ENCODE measurements around the gene NHERF2. TPM values are rescaled to one million over a fixed set of nuclear protein-coding genes. Genes with fewer than 3 reads are reported as not detected.

The NHERF2 gene
- polyA plus RNA-seq, 5 donors = 63.1 to 196 (median 91.8) TPM

Other genes starting within 250 kb of the NHERF2 start
- 10 to 100 TPM; 24.0 to 47.3 (median 35.9) TPM for gene SPSB3, start 244.3 kb upstream of the NHERF2 start, polyA plus RNA-seq (ENCODE audit: insufficient read depth in 1 of 5, insufficient read length in 5 of 5, low replicate concordance in 1 of 5)
- gene NUBP2, start 243.9 kb upstream of the NHERF2 start, polyA plus RNA-seq (ENCODE audit: insufficient read depth in 1 of 5, insufficient read length in 5 of 5, low replicate concordance in 1 of 5) = 10 to 100 TPM; 26.4 to 71.8 (median 40.8) TPM
- gene IGFALS, start 233.2 kb upstream of the NHERF2 start, polyA plus RNA-seq (ENCODE audit: insufficient read depth in 1 of 5, insufficient read length in 5 of 5, low replicate concordance in 1 of 5) = 1 to 10 TPM; 1.1 to 4.2 (median 2.4) TPM
- 10 to 100 TPM; 20.1 to 32.2 (median 26.6) TPM for gene HAGH, start 200.1 kb upstream of the NHERF2 start, polyA plus RNA-seq (ENCODE audit: insufficient read depth in 1 of 5, insufficient read length in 5 of 5, low replicate concordance in 1 of 5)
- gene FAHD1, start 199.7 kb upstream of the NHERF2 start, polyA plus RNA-seq (ENCODE audit: insufficient read depth in 1 of 5, insufficient read length in 5 of 5, low replicate concordance in 1 of 5) = 10 to 100 TPM; 16.2 to 25.2 (median 16.9) TPM
- under 1 TPM; 0.23 to 0.86 (median 0.51) TPM for gene MEIOB, start 154.7 kb upstream of the NHERF2 start, polyA plus RNA-seq (ENCODE audit: insufficient read depth in 1 of 5, insufficient read length in 5 of 5, low replicate concordance in 1 of 5)
- under 1 TPM; 0.09 to 0.40 (median 0.18) TPM for gene HS3ST6, start 108.5 kb upstream of the NHERF2 start, polyA plus RNA-seq (ENCODE audit: insufficient read depth in 1 of 5, insufficient read length in 5 of 5, low replicate concordance in 1 of 5)
- gene MSRB1, start 83.7 kb upstream of the NHERF2 start, polyA plus RNA-seq (ENCODE audit: insufficient read depth in 1 of 5, insufficient read length in 5 of 5, low replicate concordance in 1 of 5) = 10 to 100 TPM; 11.8 to 22.8 (median 14.9) TPM
- 1 to 10 TPM in 1 of 5 donors, under 1 TPM in 4; 0.05 to 2.0 (median 0.18) TPM for gene RPL3L, start 72.2 kb upstream of the NHERF2 start, polyA plus RNA-seq (ENCODE audit: insufficient read depth in 1 of 5, insufficient read length in 5 of 5, low replicate concordance in 1 of 5)
- 100 to 1,000 TPM in 1 of 5 donors, 10 to 100 TPM in 4; 78.0 to 123 (median 87.7) TPM for gene NDUFB10, start 67.4 kb upstream of the NHERF2 start, polyA plus RNA-seq (ENCODE audit: insufficient read depth in 1 of 5, insufficient read length in 5 of 5, low replicate concordance in 1 of 5)
- 1,000 to 10,000 TPM; 2,201 to 2,837 (median 2,396) TPM for gene RPS2, start 62.1 kb upstream of the NHERF2 start, polyA plus RNA-seq (ENCODE audit: insufficient read depth in 1 of 5, insufficient read length in 5 of 5, low replicate concordance in 1 of 5)
- gene RNF151, start 60.0 kb upstream of the NHERF2 start, polyA plus RNA-seq (ENCODE audit: insufficient read depth in 1 of 5, insufficient read length in 5 of 5, low replicate concordance in 1 of 5) = under 1 TPM in 1 of 5 donors, not detected in 4; 0.13 TPM
- 10 to 100 TPM; 22.8 to 42.3 (median 28.9) TPM for gene TBL3, start 54.8 kb upstream of the NHERF2 start, polyA plus RNA-seq (ENCODE audit: insufficient read depth in 1 of 5, insufficient read length in 5 of 5, low replicate concordance in 1 of 5)
- gene NOXO1, start 45.4 kb upstream of the NHERF2 start, polyA plus RNA-seq (ENCODE audit: insufficient read depth in 1 of 5, insufficient read length in 5 of 5, low replicate concordance in 1 of 5) = under 1 TPM in 4 of 5 donors, not detected in 1; 0.18 to 0.57 (median 0.39) TPM
- gene GFER, start 42.7 kb upstream of the NHERF2 start, polyA plus RNA-seq (ENCODE audit: insufficient read depth in 1 of 5, insufficient read length in 5 of 5, low replicate concordance in 1 of 5) = 10 to 100 TPM; 17.0 to 28.1 (median 21.1) TPM
- under 1 TPM; 0.46 to 0.80 (median 0.65) TPM for gene SYNGR3, start 36.9 kb upstream of the NHERF2 start, polyA plus RNA-seq (ENCODE audit: insufficient read depth in 1 of 5, insufficient read length in 5 of 5, low replicate concordance in 1 of 5)
- 10 to 100 TPM; 11.9 to 32.1 (median 19.9) TPM for gene ZNF598, start 17.1 kb upstream of the NHERF2 start, polyA plus RNA-seq (ENCODE audit: insufficient read depth in 1 of 5, insufficient read length in 5 of 5, low replicate concordance in 1 of 5)
- 1 to 10 TPM; 1.1 to 7.9 (median 2.3) TPM for gene NPW, start 7.1 kb upstream of the NHERF2 start, polyA plus RNA-seq (ENCODE audit: insufficient read depth in 1 of 5, insufficient read length in 5 of 5, low replicate concordance in 1 of 5)
- gene NTHL1, start 20.9 kb downstream of the NHERF2 start, polyA plus RNA-seq (ENCODE audit: insufficient read depth in 1 of 5, insufficient read length in 5 of 5, low replicate concordance in 1 of 5) = 10 to 100 TPM; 21.0 to 41.2 (median 26.9) TPM
- 100 to 1,000 TPM; 100 to 149 (median 120) TPM for gene TSC2, start 21.1 kb downstream of the NHERF2 start, polyA plus RNA-seq (ENCODE audit: insufficient read depth in 1 of 5, insufficient read length in 5 of 5, low replicate concordance in 1 of 5)
- 100 to 1,000 TPM in 3 of 5 donors, 10 to 100 TPM in 2; 66.7 to 168 (median 123) TPM for gene PKD1, start 109.0 kb downstream of the NHERF2 start, polyA plus RNA-seq (ENCODE audit: insufficient read depth in 1 of 5, insufficient read length in 5 of 5, low replicate concordance in 1 of 5)
- 1 to 10 TPM; 1.0 to 1.8 (median 1.5) TPM for gene RAB26, start 121.7 kb downstream of the NHERF2 start, polyA plus RNA-seq (ENCODE audit: insufficient read depth in 1 of 5, insufficient read length in 5 of 5, low replicate concordance in 1 of 5)
- gene TRAF7, start 128.9 kb downstream of the NHERF2 start, polyA plus RNA-seq (ENCODE audit: insufficient read depth in 1 of 5, insufficient read length in 5 of 5, low replicate concordance in 1 of 5) = 10 to 100 TPM; 41.0 to 62.8 (median 45.7) TPM
- gene CASKIN1, start 169.7 kb downstream of the NHERF2 start, polyA plus RNA-seq (ENCODE audit: insufficient read depth in 1 of 5, insufficient read length in 5 of 5, low replicate concordance in 1 of 5) = under 1 TPM; 0.16 to 0.85 (median 0.50) TPM
- gene MLST8, start 178.6 kb downstream of the NHERF2 start, polyA plus RNA-seq (ENCODE audit: insufficient read depth in 1 of 5, insufficient read length in 5 of 5, low replicate concordance in 1 of 5) = 10 to 100 TPM; 32.3 to 48.6 (median 33.9) TPM
- 1 to 10 TPM; 2.6 to 9.0 (median 5.8) TPM for gene BRICD5, start 184.0 kb downstream of the NHERF2 start, polyA plus RNA-seq (ENCODE audit: insufficient read depth in 1 of 5, insufficient read length in 5 of 5, low replicate concordance in 1 of 5)
- gene PGP, start 187.9 kb downstream of the NHERF2 start, polyA plus RNA-seq (ENCODE audit: insufficient read depth in 1 of 5, insufficient read length in 5 of 5, low replicate concordance in 1 of 5) = 10 to 100 TPM in 1 of 5 donors, 1 to 10 TPM in 4; 7.2 to 13.3 (median 9.1) TPM
- 10 to 100 TPM in 4 of 5 donors, 1 to 10 TPM in 1; 9.7 to 24.6 (median 15.3) TPM for gene E4F1, start 196.7 kb downstream of the NHERF2 start, polyA plus RNA-seq (ENCODE audit: insufficient read depth in 1 of 5, insufficient read length in 5 of 5, low replicate concordance in 1 of 5)
- gene DNASE1L2, start 209.5 kb downstream of the NHERF2 start, polyA plus RNA-seq (ENCODE audit: insufficient read depth in 1 of 5, insufficient read length in 5 of 5, low replicate concordance in 1 of 5) = 1 to 10 TPM in 1 of 5 donors, under 1 TPM in 4; 0.60 to 1.2 (median 0.77) TPM
- gene ECI1, start 224.7 kb downstream of the NHERF2 start, polyA plus RNA-seq (ENCODE audit: insufficient read depth in 1 of 5, insufficient read length in 5 of 5, low replicate concordance in 1 of 5) = 10 to 100 TPM; 37.2 to 76.1 (median 44.8) TPM
- gene RNPS1, start 241.2 kb downstream of the NHERF2 start, polyA plus RNA-seq (ENCODE audit: insufficient read depth in 1 of 5, insufficient read length in 5 of 5, low replicate concordance in 1 of 5) = 100 to 1,000 TPM; 158 to 210 (median 178) TPM